Loucy (cell line): ENCODE measurements around the gene ARHGDIA.

Experiments used
- H2AFZ ChIP-seq: fragments of 200-600 bp; sonication (generic); 2 replicates; pipeline ENCODE4 v1.6.0; 2016; ENCODE audit warnings: antibody characterized with exemption, mild to moderate bottlenecking, low read length, moderate library complexity
- H3F3A ChIP-seq: fragments of 200-600 bp; 2 replicates; pipeline ENCODE4 v1.6.0; 2016; ENCODE audit warnings: antibody characterized with exemption, low read depth, mild to moderate bottlenecking
- H3K27me3 ChIP-seq: fragments of 200-600 bp; sonication (generic); 2 replicates; pipeline ENCODE4 v1.6.1; 2014; ENCODE audit warnings: low read length, mild to moderate bottlenecking; ENCODE audit not compliant: insufficient read depth, poor library complexity, severe bottlenecking
- H3K36me3 ChIP-seq: fragments of 200-600 bp; sonication (generic); 2 replicates; pipeline ENCODE4 v1.6.1; 2016; ENCODE audit warnings: low read length; ENCODE audit not compliant: insufficient read depth
- H3K4me1 ChIP-seq: fragments of 200-600 bp; sonication (generic); 2 replicates; pipeline ENCODE4 v1.5.1; 2014; ENCODE audit warnings: low read length, mild to moderate bottlenecking; ENCODE audit not compliant: insufficient read depth, poor library complexity, severe bottlenecking
- H3K4me2 ChIP-seq: fragments of 200-600 bp; sonication (generic); 2 replicates; pipeline ENCODE4 v1.6.0; 2014; ENCODE audit warnings: antibody characterized with exemption, low read length, low read depth, mild to moderate bottlenecking; ENCODE audit not compliant: poor library complexity, severe bottlenecking
- H3K4me3 ChIP-seq: fragments of 200-600 bp; sonication (generic); 2 replicates; pipeline ENCODE4 v1.5.1; 2014; ENCODE audit warnings: low read length, mild to moderate bottlenecking, mixed read lengths; ENCODE audit not compliant: poor library complexity, severe bottlenecking
- H3K79me2 ChIP-seq: fragments of 200-600 bp; sonication (generic); 2 replicates; pipeline ENCODE4 v1.6.1; 2014; ENCODE audit warnings: low read length; ENCODE audit not compliant: insufficient read depth
- H3K9ac ChIP-seq: fragments of 200-600 bp; sonication (generic); 2 replicates; pipeline ENCODE4 v1.6.0; 2014; ENCODE audit warnings: mild to moderate bottlenecking, low read depth, low read length, moderate library complexity; ENCODE audit not compliant: poor library complexity, severe bottlenecking
- H3K9me2 ChIP-seq: fragments of 200-600 bp; sonication (generic); replicated peaks from 2 replicates; pipeline ENCODE4 v1.6.1; 2016; ENCODE audit warnings: low read depth, low read length, mixed read lengths
- H3K9me3 ChIP-seq: fragments of 200-600 bp; sonication (generic); 2 replicates; pipeline ENCODE4 v1.6.1; 2014; ENCODE audit warnings: mild to moderate bottlenecking, antibody characterized with exemption, low read length, low read depth; ENCODE audit not compliant: insufficient read depth
- H4K20me1 ChIP-seq: fragments of 200-600 bp; sonication (generic); 2 replicates; pipeline ENCODE4 v1.6.0; 2014; ENCODE audit warnings: antibody characterized with exemption, low read length, mild to moderate bottlenecking; ENCODE audit not compliant: insufficient read depth, poor library complexity, severe bottlenecking
- EZH2phosphoT487 ChIP-seq: fragments of 200-600 bp; IDR thresholded peaks from 2 replicates; pipeline ENCODE4 v1.6.1; 2018; ENCODE audit warnings: antibody characterized with exemption, mild to moderate bottlenecking, moderate library complexity, borderline replicate concordance
- TF ChIP-seq, protein P1 (sequence below): fragments of 200-600 bp; sonication (generic); conservative IDR thresholded peaks from 2 replicates; pipeline ENCODE4 v1.5.1; 2014; ENCODE audit warnings: mild to moderate bottlenecking, antibody characterized with exemption, low read length

The ARHGDIA gene

GRCh38 chr17:81914103-81914850 lies 43.1 kb upstream of the ARHGDIA start:
- H3K4me2 ChIP-seq, result no peak overlapping the region
- H3K4me1 ChIP-seq, result peaks cover 21% of the 10 kb centered on the region

DNA sequence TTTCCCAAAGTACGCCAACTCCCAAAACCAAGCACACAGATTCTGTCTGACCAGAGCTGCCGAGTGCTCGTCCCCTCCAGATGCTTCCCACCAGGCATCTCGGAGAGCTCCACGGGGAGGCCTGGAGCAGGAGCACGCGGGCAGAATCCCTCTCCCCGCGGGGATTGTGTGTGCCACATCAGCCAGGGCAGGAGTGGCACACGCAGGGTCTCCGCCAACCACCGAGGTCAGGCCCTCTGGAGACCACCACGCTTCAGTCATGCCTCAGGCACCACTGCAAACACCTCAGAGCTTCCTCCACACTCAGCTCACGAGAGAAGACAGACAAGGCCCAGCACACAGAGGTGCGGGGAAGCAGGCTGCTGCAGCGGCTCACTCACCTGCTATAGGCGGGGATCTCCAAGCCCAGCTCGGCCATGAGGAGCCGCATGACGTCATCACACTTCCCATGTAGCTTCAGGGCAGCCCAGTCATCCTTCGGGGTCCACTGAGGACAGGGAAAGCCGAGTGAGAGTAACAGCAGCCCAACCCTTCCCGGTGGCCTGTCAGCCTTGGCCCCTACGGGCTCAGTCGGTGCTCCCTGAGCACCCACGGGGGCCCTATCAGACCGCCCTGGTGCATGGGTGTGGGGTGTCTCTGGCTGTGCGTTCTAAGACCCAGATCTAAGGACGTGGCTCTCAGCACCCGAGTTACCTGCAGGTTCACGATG lies 42.4 kb upstream of the ARHGDIA start:
- H3K9me3 ChIP-seq, result no peaks in the 10 kb centered on the region
- no peaks in the 10 kb centered on the region for H3F3A ChIP-seq
- no peak overlapping the region for H3K9ac ChIP-seq
- H3K9me2 ChIP-seq, result no peaks in the 10 kb centered on the region
- no peak overlapping the region for H3K4me2 ChIP-seq
- peaks cover 38% of the 10 kb centered on the region for H4K20me1 ChIP-seq
- H3K79me2 ChIP-seq, result peaks cover 52% of the 10 kb centered on the region
- H3K36me3 ChIP-seq, result peaks cover 22% of the 10 kb centered on the region; the same call in 1 of the 2 replicates
- H2AFZ ChIP-seq, result no peak overlapping the region
- H3K27me3 ChIP-seq, result no peaks in the 10 kb centered on the region
- H3K4me3 ChIP-seq, result no peak overlapping the region
- H3K4me1 ChIP-seq, result peaks cover 22% of the 10 kb centered on the region
- no peak for TF ChIP-seq EZH2phosphoT487
- TF ChIP-seq, protein P1, sequence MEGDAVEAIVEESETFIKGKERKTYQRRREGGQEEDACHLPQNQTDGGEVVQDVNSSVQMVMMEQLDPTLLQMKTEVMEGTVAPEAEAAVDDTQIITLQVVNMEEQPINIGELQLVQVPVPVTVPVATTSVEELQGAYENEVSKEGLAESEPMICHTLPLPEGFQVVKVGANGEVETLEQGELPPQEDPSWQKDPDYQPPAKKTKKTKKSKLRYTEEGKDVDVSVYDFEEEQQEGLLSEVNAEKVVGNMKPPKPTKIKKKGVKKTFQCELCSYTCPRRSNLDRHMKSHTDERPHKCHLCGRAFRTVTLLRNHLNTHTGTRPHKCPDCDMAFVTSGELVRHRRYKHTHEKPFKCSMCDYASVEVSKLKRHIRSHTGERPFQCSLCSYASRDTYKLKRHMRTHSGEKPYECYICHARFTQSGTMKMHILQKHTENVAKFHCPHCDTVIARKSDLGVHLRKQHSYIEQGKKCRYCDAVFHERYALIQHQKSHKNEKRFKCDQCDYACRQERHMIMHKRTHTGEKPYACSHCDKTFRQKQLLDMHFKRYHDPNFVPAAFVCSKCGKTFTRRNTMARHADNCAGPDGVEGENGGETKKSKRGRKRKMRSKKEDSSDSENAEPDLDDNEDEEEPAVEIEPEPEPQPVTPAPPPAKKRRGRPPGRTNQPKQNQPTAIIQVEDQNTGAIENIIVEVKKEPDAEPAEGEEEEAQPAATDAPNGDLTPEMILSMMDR, result no peak

More at GRCh38 chr17:81914103-81914850, 43.1 kb upstream of the ARHGDIA start:
- peaks cover 22% of the 10 kb centered on the region; the same call in 1 of the 2 replicates for H3K36me3 ChIP-seq
- H3K9ac ChIP-seq, result no peak overlapping the region
- H2AFZ ChIP-seq, result no peak overlapping the region
- H4K20me1 ChIP-seq, result peaks cover 38% of the 10 kb centered on the region
- peaks cover 49% of the 10 kb centered on the region for H3K79me2 ChIP-seq
- H3K9me2 ChIP-seq, result no peaks in the 10 kb centered on the region
- no peaks in the 10 kb centered on the region for H3K9me3 ChIP-seq
- no peaks in the 10 kb centered on the region for H3K27me3 ChIP-seq
- H3K4me3 ChIP-seq, result no peak overlapping the region
- no peak for TF ChIP-seq EZH2phosphoT487
- TF ChIP-seq, protein P1, result no peak
- H3F3A ChIP-seq, result no peaks in the 10 kb centered on the region

- Histone ChIP-seq H3K9me2 (no peaks in the 10 kb centered on the region), H3K27me3 (no peaks in the 10 kb centered on the region), H3K4me3 (no peak overlapping the region), H3K36me3 (peaks cover 25% of the 10 kb centered on the region; the same call in 1 of the 2 replicates), H3K9me3 (no peaks in the 10 kb centered on the region), H3K79me2 (peaks cover 51% of the 10 kb centered on the region), H4K20me1 (peaks cover 35% of the 10 kb centered on the region), H2AFZ (no peak overlapping the region), H3K9ac (no peak overlapping the region), H3F3A (no peaks in the 10 kb centered on the region), H3K4me1 (peaks cover 22% of the 10 kb centered on the region), H3K4me2 (no peak overlapping the region)
- TF ChIP-seq EZH2phosphoT487, result no peak
- TF ChIP-seq, protein P1, result no peak
Observed at GRCh38 chr17:81912441-81913309, 41.5 kb upstream of the ARHGDIA start.
